GM18508 (cell line): Measurements from ENCODE around the gene APLN.

Experiments
- ATAC-seq: cut with Tn5 transposase; IDR thresholded peaks from one replicate; pipeline ENCODE4 v1.9.1; 2021; ENCODE audit warnings: moderate number of reproducible peaks; ENCODE audit not compliant: insufficient read depth, unreplicated experiment

The APLN gene

GRCh38 chrX:129654652-129655546, at the start of gene APLN:
TSS of gene APLN (minus strand) at chrX:129654956. CDS start at chrX:129654630, 326 bp downstream.
- ATAC-seq = no peak

- no peak for ATAC-seq
Measured at GRCh38 chrX:129704491-129704890, 49.7 kb upstream of the APLN start.

GRCh38 chrX:129701624-129702069, 46.9 kb upstream of the APLN start:
- ATAC-seq = no peak

- no peak for ATAC-seq
Measured at GRCh38 chrX:129700536-129700935, 45.8 kb upstream of the APLN start.

- ATAC-seq = no peak
Measured at GRCh38 chrX:129698150-129698549, 43.4 kb upstream of the APLN start.

GRCh38 chrX:129697204-129697829, 42.6 kb upstream of the APLN start:
- no peak for ATAC-seq

GRCh38 chrX:129696463-129697155, 41.9 kb upstream of the APLN start:
- no peak for ATAC-seq

- no peak for ATAC-seq
Measured at GRCh38 chrX:129695937-129696336, 41.2 kb upstream of the APLN start.

GRCh38 chrX:129695535-129695934, 40.8 kb upstream of the APLN start:
- no peak for ATAC-seq

GRCh38 chrX:129694805-129695204, 40.0 kb upstream of the APLN start:
- no peak for ATAC-seq

GRCh38 chrX:129693354-129693753, 38.6 kb upstream of the APLN start:
- no peak for ATAC-seq

- ATAC-seq = no peak
Measured at GRCh38 chrX:129690435-129690834, 35.7 kb upstream of the APLN start.

GRCh38 chrX:129689796-129690195, 35.0 kb upstream of the APLN start:
- ATAC-seq = no peak

- no peak for ATAC-seq
Measured at GRCh38 chrX:129688097-129688496, 33.3 kb upstream of the APLN start.

GRCh38 chrX:129686422-129686948, 31.7 kb upstream of the APLN start:
- ATAC-seq = no peak

GRCh38 chrX:129682979-129683378, 28.2 kb upstream of the APLN start:
- ATAC-seq = no peak

- no peak for ATAC-seq
Measured at GRCh38 chrX:129679901-129680300, 25.1 kb upstream of the APLN start.

- no peak for ATAC-seq
Measured at GRCh38 chrX:129678614-129679195, 23.9 kb upstream of the APLN start.

GRCh38 chrX:129667412-129667811, 12.7 kb upstream of the APLN start:
- no peak for ATAC-seq

- no peak for ATAC-seq
Measured at GRCh38 chrX:129665916-129666644, 11.3 kb upstream of the APLN start.
